ENCODE results near the gene IFNL4. TPM values are rescaled to one million over a fixed set of nuclear protein-coding genes. Genes with fewer than 3 reads are reported as not detected.

IFNL4 gene
- total RNA-seq, 1 experiment from 2014 or later, result not detected

DNA sequence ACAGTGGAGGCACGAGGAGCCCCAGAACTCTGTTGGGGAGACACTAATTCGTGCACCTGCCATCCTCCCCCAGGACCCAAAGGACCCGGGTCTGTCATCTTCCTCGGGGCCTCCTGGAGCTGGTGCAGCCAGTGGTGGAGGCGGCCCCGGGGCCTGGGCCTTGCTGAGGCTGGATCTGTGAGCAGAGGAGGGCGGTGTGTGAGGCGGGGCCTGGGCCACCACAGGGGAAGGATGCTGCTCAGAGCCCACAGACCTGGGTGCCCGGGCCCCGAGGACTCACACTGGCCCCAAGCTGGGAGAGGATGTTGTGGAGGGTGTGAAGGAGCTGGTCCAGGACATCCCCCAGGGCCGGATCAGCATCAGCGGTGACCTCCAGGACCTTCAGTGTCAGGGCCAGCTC lies 12.1 kb downstream of the IFNL4 start:
- no peaks in the 10 kb centered on the region for H3K4me1 ChIP-seq (ENCODE audit: insufficient read depth, low read length)
- no peak overlapping the region for H4K5ac ChIP-seq (ENCODE audit: insufficient read length, low read depth, low read length)
- no peak overlapping the region for H4K91ac ChIP-seq (ENCODE audit: insufficient read length, low read depth, low read length)
- no peak for DNase-seq
- H2BK5ac ChIP-seq (ENCODE audit: insufficient read length, low read length), result no peak overlapping the region
- no peak overlapping the region for H3K27ac Mint-ChIP-seq
- H4K8ac ChIP-seq (replicated peaks; ENCODE audit: insufficient read length, low read depth, low read length), result no peak overlapping the region
- no peaks in the 10 kb centered on the region for H3K79me2 ChIP-seq (ENCODE audit: insufficient read depth, low read length)
- no peak overlapping the region for H2AFZ ChIP-seq (ENCODE audit: low read length)
- H3K23ac ChIP-seq (ENCODE audit: insufficient read length, low read depth, low read length), result no peak overlapping the region
- no CpG with 5 or more reads among the region's 12 CpGs for WGBS (ENCODE audit: extremely low coverage, insufficient read length, low lambda C conversion rate)
- no peak overlapping the region for H3K18ac ChIP-seq (ENCODE audit: insufficient read length, low read depth, low read length)
- H3K27ac ChIP-seq (ENCODE audit: insufficient read length, low read depth, low read length), result no peak overlapping the region
- peaks cover 71% of the 10 kb centered on the region for H3K27me3 Mint-ChIP-seq (ENCODE audit: low read depth)
- no peak overlapping the region for H2BK15ac ChIP-seq (ENCODE audit: low read depth, low read length)
- no peak overlapping the region for H3T11ph ChIP-seq (ENCODE audit: low read length)
- no peaks in the 10 kb centered on the region for H3K9me3 ChIP-seq (ENCODE audit: control insufficient read depth, low read depth, low read length)
- H3K4ac ChIP-seq (ENCODE audit: low read depth, low read length), result no peak overlapping the region
- H2BK120ac ChIP-seq (ENCODE audit: low read depth, low read length, poor library complexity, severe bottlenecking), result no peak overlapping the region
- no peaks in the 10 kb centered on the region for H3K23me2 ChIP-seq (ENCODE audit: insufficient read length, low read depth, low read length, poor library complexity, severe bottlenecking)
- no peaks in the 10 kb centered on the region for H4K20me1 ChIP-seq (ENCODE audit: control insufficient read depth, insufficient read depth, insufficient read length)
- no peak overlapping the region for H3K4me3 Mint-ChIP-seq
- peaks cover 0 to 3% of the 10 kb centered on the region in 2 experiments; a peak in 1 of 4 replicates for H3K4me1 Mint-ChIP-seq
- TF ChIP-seq, protein P1, sequence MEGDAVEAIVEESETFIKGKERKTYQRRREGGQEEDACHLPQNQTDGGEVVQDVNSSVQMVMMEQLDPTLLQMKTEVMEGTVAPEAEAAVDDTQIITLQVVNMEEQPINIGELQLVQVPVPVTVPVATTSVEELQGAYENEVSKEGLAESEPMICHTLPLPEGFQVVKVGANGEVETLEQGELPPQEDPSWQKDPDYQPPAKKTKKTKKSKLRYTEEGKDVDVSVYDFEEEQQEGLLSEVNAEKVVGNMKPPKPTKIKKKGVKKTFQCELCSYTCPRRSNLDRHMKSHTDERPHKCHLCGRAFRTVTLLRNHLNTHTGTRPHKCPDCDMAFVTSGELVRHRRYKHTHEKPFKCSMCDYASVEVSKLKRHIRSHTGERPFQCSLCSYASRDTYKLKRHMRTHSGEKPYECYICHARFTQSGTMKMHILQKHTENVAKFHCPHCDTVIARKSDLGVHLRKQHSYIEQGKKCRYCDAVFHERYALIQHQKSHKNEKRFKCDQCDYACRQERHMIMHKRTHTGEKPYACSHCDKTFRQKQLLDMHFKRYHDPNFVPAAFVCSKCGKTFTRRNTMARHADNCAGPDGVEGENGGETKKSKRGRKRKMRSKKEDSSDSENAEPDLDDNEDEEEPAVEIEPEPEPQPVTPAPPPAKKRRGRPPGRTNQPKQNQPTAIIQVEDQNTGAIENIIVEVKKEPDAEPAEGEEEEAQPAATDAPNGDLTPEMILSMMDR (conservative IDR thresholded peaks at IDR 0.05), result no peak
- no peak overlapping the region for H3K14ac ChIP-seq (ENCODE audit: insufficient read depth, low read length)
- no peak overlapping the region for H3K9ac ChIP-seq (ENCODE audit: extremely low read depth, insufficient read length, low read length)
- no peak overlapping the region for H2BK12ac ChIP-seq (ENCODE audit: insufficient read length, low read depth, low read length)
- no peak overlapping the region for H2BK20ac ChIP-seq (ENCODE audit: low read depth, low read length, poor library complexity, severe bottlenecking)
- no peak overlapping the region for H3K56ac ChIP-seq (ENCODE audit: insufficient read length, low read depth, low read length)
- H3K4me2 ChIP-seq (ENCODE audit: insufficient read depth, insufficient read length, low read length), result no peak overlapping the region
- no peaks in the 10 kb centered on the region for H3K79me1 ChIP-seq (ENCODE audit: insufficient read depth, low read depth, low read length, poor library complexity, severe bottlenecking)
- no peaks in the 10 kb centered on the region for H3K9me3 Mint-ChIP-seq
- H3K27me3 ChIP-seq (ENCODE audit: insufficient read depth, low read length), result no peaks in the 10 kb centered on the region; the same call in 1 of the 2 replicates
- H2AK5ac ChIP-seq (ENCODE audit: insufficient read length, low read length), result no peak overlapping the region
- no peaks in the 10 kb centered on the region for H3K36me3 Mint-ChIP-seq (ENCODE audit: insufficient read depth in 1 of 3, low read depth in 3 of 3)
